Mucosa of rectum (tissue), 2 donors: ENCODE measurements around the gene HPSE2.

Source experiments
- H3K27ac ChIP-seq, 2 donors: one replicate each; pipeline ENCODE4 v1.7.0; 2013; ENCODE audit warnings: inconsistent platforms in 2 of 2, low read depth in 2 of 2, low read length in 2 of 2
- H3K27me3 ChIP-seq, 2 donors: one replicate each; pipeline ENCODE4 v1.7.0; 2013; ENCODE audit warnings: low read length in 2 of 2; ENCODE audit not compliant: control insufficient read depth in 2 of 2, insufficient read depth in 2 of 2
- H3K36me3 ChIP-seq, 2 donors: one replicate each; pipeline ENCODE4 v1.7.0; 2013; ENCODE audit warnings: low read length in 2 of 2; ENCODE audit not compliant: control insufficient read depth in 2 of 2, insufficient read depth in 2 of 2
- H3K4me1 ChIP-seq, 2 donors: one replicate each; pipeline ENCODE4 v1.7.0; 2013; ENCODE audit warnings: low read length in 2 of 2, mild to moderate bottlenecking in 1 of 2; ENCODE audit not compliant: control insufficient read depth in 2 of 2, insufficient read depth in 2 of 2
- H3K4me3 ChIP-seq, 2 donors: one replicate each; pipeline ENCODE4 v1.7.0; 2013; ENCODE audit warnings: low read length in 2 of 2
- H3K9ac ChIP-seq, 2 donors: one replicate each; pipeline ENCODE4 v1.7.0; 2013; ENCODE audit warnings: low read length in 2 of 2, low read depth in 1 of 2, mild to moderate bottlenecking in 1 of 2
- H3K9me3 ChIP-seq, 2 donors: one replicate each; pipeline ENCODE4 v1.7.0; 2013; ENCODE audit warnings: low read length in 2 of 2; ENCODE audit not compliant: control insufficient read depth in 2 of 2
- donor health status: healthy.
- donor health status: Normal muscosa, but diverticular disease.

HPSE2 gene

DNA sequence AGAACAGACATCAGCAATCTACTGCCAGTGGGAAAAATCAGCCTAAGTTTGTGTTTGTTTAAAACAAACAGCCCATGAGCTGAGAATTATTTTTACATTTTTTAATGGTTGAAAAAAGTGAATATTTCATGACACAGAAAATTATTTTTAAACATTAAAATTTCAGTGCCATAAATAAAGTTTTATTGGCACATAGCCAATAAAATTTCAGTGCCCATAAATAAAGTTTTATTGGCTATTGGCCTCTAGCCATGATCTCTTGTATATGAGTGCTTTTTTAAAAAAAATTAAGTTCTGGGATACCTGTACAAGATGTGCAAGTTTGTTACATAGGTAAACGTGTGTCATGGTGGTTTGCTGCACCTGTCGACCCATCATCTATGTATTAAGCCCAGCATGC is 305.9 kb downstream of the HPSE2 start:
- Histone ChIP-seq H3K4me3 (no peak overlapping the region), H3K4me1 (no peaks in the 10 kb centered on the region), H3K27me3 (no peaks in the 10 kb centered on the region), H3K9ac (no peak overlapping the region), H3K27ac (no peak overlapping the region), H3K36me3 (no peaks in the 10 kb centered on the region), H3K9me3 (no peaks in the 10 kb centered on the region)

DNA sequence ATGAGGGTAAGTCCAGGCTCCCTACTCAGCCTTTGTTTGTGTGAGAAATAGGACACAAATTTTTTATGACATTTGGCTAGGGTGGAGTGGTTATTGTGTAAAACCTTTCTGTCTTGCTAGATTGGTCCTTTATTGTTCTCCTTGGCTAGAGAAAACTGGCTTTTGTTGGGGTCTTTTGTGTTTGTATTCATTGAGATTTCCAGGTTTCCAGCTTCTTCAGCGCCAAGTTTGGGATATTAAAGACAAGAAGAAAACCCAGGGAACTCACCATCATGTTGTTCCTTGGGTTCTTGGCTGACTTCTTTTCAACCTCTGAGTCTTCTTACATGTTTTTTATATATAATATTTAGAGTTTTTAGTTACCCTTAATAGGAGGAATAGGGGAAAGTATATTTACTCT is 310.0 kb downstream of the HPSE2 start:
- no peaks in the 10 kb centered on the region for H3K9me3 ChIP-seq
- H3K27me3 ChIP-seq, result no peaks in the 10 kb centered on the region
- H3K4me1 ChIP-seq, result no peaks in the 10 kb centered on the region
- H3K4me3 ChIP-seq, result no peak overlapping the region
- H3K27ac ChIP-seq, result no peak overlapping the region
- H3K9ac ChIP-seq, result no peak overlapping the region
- H3K36me3 ChIP-seq, result no peaks in the 10 kb centered on the region

DNA sequence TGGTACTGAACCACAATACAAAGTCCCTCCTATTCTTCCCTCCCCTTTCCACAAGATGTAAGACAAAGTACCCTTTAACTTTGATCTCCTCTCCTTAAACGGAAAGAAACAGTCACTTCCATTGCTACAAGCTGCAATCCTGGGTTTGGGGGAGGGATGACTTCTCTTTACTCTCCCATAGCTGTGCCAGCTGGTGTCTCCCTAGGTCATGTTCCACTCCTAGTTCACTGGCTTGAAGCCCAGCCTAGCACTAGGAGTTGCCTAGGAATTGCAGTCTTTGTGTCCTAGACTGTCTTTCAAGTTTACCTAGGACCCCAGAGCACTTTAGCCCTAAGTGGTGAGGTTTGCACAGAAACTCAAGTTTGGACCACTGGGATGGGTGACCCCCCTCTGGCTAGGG is 311.1 kb downstream of the HPSE2 start:
- no peaks in the 10 kb centered on the region for H3K9me3 ChIP-seq
- H3K4me3 ChIP-seq, result no peak overlapping the region
- H3K27ac ChIP-seq, result no peak overlapping the region
- H3K27me3 ChIP-seq, result no peaks in the 10 kb centered on the region
- no peak overlapping the region for H3K9ac ChIP-seq
- H3K36me3 ChIP-seq, result no peaks in the 10 kb centered on the region
- H3K4me1 ChIP-seq, result no peaks in the 10 kb centered on the region

DNA sequence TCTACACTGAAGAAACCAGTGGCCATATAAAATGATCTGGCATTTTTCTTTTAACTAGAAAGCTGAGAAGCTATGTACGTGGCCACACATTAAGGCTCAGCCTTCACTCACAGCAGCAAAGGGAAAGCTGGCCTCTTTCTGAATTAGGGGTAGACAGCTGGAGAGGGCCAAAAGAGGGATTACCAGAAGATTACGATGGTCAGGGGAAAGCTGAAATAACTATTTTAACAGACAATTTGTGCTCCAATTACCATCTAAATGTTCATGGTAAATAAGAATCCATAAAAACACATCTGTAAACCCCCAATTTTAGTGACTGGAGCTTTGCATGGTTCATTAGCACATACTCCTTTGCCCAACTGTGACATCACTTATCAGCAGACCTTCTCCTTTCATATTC is 314.3 kb downstream of the HPSE2 start:
- Histone ChIP-seq H3K27ac (peak overlapping the region; percentile 3 to 37), H3K27me3 (no peaks in the 10 kb centered on the region), H3K36me3 (no peaks in the 10 kb centered on the region), H3K4me1 (no peaks in the 10 kb centered on the region), H3K9me3 (no peaks in the 10 kb centered on the region), H3K9ac (no peak overlapping the region), H3K4me3 (no peak overlapping the region)

DNA sequence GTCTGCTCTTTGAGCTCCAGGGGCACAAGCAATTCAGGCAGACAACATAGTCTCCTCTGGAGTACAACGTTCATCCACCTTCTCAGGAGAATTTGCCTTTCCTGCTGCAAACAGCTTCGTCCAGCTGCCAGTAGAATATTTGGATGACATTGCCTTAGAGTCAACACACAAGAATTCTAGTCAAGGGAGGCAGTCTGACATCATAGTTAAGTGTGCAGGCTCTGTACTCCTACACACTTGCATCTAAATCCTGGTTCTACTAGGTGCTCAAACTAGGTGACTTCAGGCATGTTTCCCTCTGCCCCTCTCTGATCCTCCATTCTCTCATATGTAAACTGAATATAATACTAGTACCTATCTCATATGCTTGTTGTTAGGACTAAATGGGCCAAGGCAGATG is 314.8 kb downstream of the HPSE2 start:
- Histone ChIP-seq H3K9ac (no peak overlapping the region), H3K36me3 (no peaks in the 10 kb centered on the region), H3K4me1 (no peaks in the 10 kb centered on the region), H3K27me3 (no peaks in the 10 kb centered on the region), H3K4me3 (no peak overlapping the region), H3K9me3 (no peaks in the 10 kb centered on the region), H3K27ac (peak overlapping the region in 1 of 2 donors; percentile 37)

DNA sequence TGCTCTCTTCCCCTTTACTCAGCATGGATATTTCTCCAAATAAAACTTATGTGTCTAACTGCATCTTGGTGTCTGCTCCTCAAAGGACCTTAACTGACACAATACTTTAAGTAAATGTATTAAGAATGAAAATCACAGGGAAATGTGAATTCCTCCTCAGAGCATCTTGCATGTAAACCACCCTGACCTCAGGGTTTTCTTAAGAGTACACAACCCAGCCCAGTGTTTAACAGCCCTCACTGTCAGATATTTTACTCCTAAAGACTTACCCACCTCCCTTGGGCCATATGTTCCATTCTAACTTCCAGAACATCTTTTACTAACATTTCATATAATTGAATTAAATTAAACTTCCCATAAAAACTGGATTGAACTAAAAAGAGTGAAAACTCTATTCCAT is 315.3 kb downstream of the HPSE2 start:
- no peak overlapping the region for H3K9ac ChIP-seq
- no peaks in the 10 kb centered on the region for H3K4me1 ChIP-seq
- no peak overlapping the region for H3K4me3 ChIP-seq
- no peak overlapping the region for H3K27ac ChIP-seq
- H3K9me3 ChIP-seq, result no peaks in the 10 kb centered on the region
- no peaks in the 10 kb centered on the region for H3K36me3 ChIP-seq
- no peaks in the 10 kb centered on the region for H3K27me3 ChIP-seq

DNA sequence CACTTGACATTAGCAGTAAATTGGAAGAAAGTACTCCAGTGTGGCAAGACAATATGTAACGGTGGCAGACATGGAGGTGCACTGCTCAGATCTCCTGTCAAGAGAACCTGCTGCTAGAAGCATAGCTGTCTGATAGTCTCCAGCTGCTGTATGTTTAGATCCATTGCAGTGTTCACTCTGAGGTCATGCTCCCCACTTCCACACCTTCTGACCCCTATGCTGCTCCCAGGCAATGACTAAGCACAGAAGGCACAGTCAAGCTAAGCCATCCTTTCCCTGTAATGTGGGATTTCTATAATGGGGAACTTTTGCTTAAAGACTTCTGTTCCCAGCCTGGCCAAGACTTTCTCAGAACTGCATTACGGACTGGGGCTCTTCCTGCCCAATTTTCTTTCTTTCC is 315.8 kb downstream of the HPSE2 start:
- no peak overlapping the region for H3K4me3 ChIP-seq

DNA sequence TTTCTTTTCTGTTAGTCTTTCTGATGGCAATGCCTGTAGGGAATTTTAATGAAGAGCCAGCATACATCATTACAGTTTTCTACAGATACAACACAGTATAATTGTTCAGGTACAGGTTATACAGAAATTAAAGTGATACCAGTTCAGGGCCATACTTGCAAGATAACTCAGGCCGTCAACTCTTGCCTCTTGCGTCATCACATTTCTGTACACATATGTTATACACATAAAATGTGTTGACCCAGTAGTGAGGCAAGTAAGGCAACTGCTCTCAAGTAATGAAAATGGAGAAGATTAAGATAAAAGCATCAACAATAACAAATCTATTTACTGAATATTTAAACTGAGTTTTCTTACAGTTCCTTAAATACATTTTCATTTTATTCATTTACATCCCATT is 317.8 kb downstream of the HPSE2 start:
- no peak overlapping the region for H3K27ac ChIP-seq

More for the DNA sequence above, 315.8 kb downstream of the HPSE2 start:
- no peaks in the 10 kb centered on the region for H3K36me3 ChIP-seq
- H3K27me3 ChIP-seq, result no peaks in the 10 kb centered on the region
- no peak overlapping the region for H3K9ac ChIP-seq
- no peak overlapping the region for H3K27ac ChIP-seq
- H3K4me1 ChIP-seq, result no peaks in the 10 kb centered on the region
- H3K9me3 ChIP-seq, result no peaks in the 10 kb centered on the region

DNA sequence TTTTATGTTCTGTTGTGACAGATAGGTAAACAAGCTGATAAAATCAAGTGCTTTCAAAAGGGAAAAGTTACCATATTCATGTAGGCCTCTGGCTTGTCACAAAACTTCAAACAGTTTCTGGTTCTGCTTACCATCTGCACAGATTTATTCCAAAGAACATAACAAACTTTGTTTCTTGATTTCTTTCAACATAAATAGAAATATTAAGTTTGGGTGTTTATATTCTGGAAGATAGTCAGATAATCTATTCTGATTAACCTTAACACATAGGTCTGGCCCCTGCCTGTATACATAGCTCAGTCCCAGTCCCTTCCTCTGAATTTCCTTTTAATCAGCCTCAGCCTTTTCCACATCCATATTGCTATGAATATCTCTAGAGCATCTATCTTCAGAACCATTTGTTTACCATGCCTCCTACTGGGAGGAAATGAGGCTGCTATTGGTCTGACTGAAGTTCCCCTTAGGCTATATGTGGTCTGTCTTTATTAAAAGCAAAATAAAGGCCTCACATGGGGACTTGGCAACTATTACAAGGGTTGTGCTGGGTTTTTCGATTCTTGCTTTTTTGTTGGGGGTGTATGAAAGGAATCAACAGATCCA is 319.0 kb downstream of the HPSE2 start:
- Histone ChIP-seq H3K36me3 (no peaks in the 10 kb centered on the region), H3K9me3 (no peaks in the 10 kb centered on the region), H3K27me3 (no peaks in the 10 kb centered on the region), H3K4me1 (no peaks in the 10 kb centered on the region), H3K4me3 (no peak overlapping the region), H3K9ac (no peak overlapping the region), H3K27ac (no peak overlapping the region)

More for the DNA sequence above, 317.8 kb downstream of the HPSE2 start:
- no peaks in the 10 kb centered on the region for H3K36me3 ChIP-seq
- no peaks in the 10 kb centered on the region for H3K27me3 ChIP-seq
- no peak overlapping the region for H3K4me3 ChIP-seq
- H3K9me3 ChIP-seq, result no peaks in the 10 kb centered on the region
- no peaks in the 10 kb centered on the region for H3K4me1 ChIP-seq
- H3K9ac ChIP-seq, result no peak overlapping the region

DNA sequence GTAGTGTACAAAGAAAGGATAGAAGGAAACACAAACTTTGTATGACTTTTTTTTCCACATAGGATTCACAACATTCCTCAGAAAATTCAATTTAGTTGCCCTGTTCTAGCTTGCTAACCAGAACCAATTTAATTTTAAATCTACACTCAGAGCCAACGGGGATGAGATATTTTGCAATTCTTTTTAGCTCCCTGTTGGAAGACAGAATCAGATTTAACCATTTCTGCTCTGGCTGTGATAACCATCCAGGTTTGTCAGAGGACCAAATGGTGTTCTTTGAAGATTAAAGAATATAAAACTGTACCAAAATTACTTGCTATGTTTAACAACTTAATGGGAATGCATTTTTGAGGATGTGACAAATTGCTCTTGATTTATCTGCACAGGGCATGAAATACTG is 319.7 kb downstream of the HPSE2 start:
- H3K4me3 ChIP-seq, result no peak overlapping the region

DNA sequence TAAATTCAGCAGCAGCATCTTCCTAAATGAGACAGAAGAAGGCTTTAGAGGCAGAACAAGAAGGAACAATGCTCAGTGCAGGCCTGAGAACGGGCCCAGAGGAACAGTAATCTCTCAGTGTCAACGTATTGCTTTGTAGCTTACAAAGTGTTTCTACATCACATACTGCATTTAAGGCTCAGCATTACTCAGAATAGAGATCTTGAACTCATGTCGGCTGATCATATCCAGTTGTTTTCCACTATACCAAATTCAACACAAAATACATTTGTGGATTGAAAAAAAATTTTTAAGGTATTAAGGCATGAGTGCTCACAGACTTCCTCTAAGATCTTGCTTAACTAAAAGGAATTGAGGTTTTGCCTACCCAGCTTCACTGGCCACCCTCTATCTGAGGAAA is 325.1 kb downstream of the HPSE2 start:
- Histone ChIP-seq H3K36me3 (no peaks in the 10 kb centered on the region), H3K9me3 (no peaks in the 10 kb centered on the region), H3K9ac (no peak overlapping the region), H3K27ac (no peak overlapping the region), H3K27me3 (no peaks in the 10 kb centered on the region), H3K4me1 (no peaks in the 10 kb centered on the region), H3K4me3 (no peak overlapping the region)

More for the DNA sequence above, 319.7 kb downstream of the HPSE2 start:
- Histone ChIP-seq H3K27ac (no peak overlapping the region), H3K9me3 (no peaks in the 10 kb centered on the region), H3K27me3 (no peaks in the 10 kb centered on the region), H3K9ac (no peak overlapping the region), H3K4me1 (no peaks in the 10 kb centered on the region), H3K36me3 (no peaks in the 10 kb centered on the region)
